ENCODE data around the gene CNPPD1. TPM values are rescaled to one million over a fixed set of nuclear protein-coding genes. Genes with fewer than 3 reads are reported as not detected.
A peak's percentile ranks its signal among the peaks of the same experiment; 100 is the strongest.

The CNPPD1 gene
- 55.8 TPM for total RNA-seq

DNA sequence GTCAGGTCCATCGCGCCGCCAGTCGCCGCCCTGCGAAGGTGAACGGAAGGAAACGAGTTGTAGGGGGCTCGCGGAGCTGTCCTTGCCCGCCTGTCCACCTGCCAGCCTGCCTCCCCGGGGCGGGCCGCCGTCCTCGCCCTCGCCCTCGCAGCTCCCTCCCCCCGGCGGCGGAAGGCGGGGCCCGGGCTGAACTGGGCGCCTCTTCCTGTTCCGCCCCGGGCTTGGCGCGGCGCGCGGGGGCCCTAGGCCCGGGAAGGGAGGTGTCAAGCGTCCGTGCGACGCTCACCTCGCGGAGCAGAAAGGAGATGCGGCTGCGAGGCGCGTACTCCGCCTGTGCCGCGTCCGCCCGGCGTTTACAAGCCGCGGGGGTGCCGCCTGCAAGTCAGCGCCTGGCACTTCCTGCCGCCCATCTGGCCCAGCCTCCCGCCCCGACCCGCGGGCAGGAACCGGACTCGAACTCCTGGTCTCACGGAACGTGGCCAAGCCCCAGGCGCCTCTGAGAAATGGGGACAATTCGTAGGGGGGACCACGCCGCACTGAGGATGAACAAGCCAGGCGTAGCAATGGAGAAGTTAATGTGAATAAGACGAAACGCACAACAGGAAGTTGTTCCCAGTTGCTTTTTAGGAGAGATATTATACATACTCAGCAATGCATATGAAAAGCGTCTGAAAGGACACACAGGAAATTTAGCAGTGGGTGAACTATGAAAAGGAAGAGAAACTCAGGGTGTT is at the start of gene CNPPD1:
Gene CNPPD1 (minus strand): TSS at position 108 of the 734 bp plus-strand sequence. CDS start 97 bp downstream, at position 11.
- intact Hi-C loops (cut with DNase I), result loop anchor here (5.0 kb wide), 1 partner anchor 40 kb away; the partner anchor contains the start of gene ABCB6
- DNase-seq (ENCODE audit: low spot score) (peak; percentile 94), ATAC-seq (peak; percentile 90)

GRCh38 chr2:219225350-219225749 is 48.6 kb upstream of the CNPPD1 start:
- DNase-seq (ENCODE audit: low spot score) (no peak), ATAC-seq (no peak)
- intact Hi-C loops (cut with DNase I), result no loop called here

GRCh38 chr2:219223831-219224610 is 47.3 kb upstream of the CNPPD1 start:
- DNase-seq (ENCODE audit: low spot score) (no peak), ATAC-seq (no peak)
- intact Hi-C loops (cut with DNase I), result no loop called here

GRCh38 chr2:219221957-219222518 is 45.3 kb upstream of the CNPPD1 start:
- intact Hi-C loops (cut with DNase I), result no loop called here
- DNase-seq (ENCODE audit: low spot score) (no peak), ATAC-seq (no peak)

DNA sequence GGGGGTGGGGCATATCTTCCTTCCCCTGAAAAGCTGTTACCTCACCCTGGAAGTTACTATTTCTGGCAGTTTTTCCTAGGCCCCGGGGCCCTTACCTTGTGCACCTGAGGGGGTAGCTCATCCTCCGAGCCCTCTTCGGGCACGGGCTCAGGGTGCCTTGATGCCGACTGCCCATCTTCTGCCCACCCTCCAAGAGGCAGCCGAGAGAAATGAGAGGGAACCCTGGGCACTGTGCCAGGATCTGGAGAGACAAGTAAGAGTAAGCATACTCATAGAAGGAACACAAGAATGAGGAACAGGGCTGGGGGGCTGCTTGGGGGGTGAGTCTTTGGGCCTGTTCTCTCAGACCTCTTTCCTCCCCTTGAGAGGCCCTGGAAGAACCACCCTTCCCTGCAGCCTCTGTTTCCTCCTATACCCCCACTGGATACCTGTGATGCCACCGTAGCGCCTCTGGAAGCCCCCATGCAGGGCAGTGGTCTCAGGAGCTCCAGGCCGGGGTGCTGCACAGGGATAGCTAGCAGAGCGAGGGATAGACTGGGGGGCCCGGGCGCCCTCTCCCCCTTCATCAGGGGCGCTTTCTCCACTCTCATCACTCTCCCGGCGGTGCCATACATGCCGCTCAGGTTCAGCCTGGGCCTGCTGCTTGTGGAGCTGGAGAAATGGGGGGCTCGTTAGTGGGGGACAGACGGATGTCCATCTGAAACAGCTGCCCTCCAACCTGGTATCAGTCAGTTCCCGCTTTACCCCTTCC is 44.1 kb upstream of the CNPPD1 start:
- intact Hi-C loops (cut with DNase I), result no loop called here
- ATAC-seq (no peak), DNase-seq (ENCODE audit: low spot score) (no peak)

DNA sequence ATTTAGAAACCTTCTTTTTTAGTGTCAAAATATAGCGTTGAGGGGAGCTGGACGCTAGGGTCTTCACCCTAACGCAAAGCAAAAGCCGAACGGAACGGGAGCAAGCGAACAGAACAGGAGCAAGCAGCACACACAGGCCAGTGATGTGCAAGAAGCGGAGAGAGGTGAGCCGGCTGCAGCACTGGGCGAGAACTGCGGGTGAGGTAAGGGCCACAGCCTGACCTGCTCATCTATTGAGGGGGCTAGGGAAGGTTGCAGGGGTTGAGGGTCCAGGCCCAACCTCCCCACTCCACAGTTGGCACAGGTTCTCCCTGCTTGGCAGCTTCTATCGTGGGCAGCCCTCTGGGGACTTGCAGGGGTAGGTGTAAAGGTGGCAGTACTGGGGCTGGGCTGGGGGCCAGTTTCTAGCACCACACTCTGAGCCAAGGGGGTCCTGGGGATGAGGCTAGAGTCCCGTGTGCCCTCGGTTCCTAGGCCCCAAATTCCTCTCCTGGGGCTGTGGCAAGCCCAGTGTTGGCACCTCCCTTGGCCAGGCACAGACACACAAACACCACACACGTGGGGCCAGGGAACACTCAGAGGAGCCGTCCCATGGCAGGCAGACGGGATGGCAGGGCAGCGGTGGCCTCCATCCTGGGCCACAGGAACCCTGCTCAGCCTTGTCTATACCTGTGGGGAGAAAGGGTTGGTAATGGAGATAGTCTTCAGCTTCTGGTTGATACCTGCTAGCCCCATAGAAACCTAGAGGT is 43.2 kb upstream of the CNPPD1 start:
- intact Hi-C loops (cut with DNase I), result loop anchor here (5.0 kb wide), 2 partner anchors 43 to 823 kb away; partner anchors contain the start of genes CNPPD1, CTDSP1 and RETREG2
- no peak for ATAC-seq
- no peak for DNase-seq (ENCODE audit: low spot score)

- ATAC-seq (peak; percentile 96), DNase-seq (ENCODE audit: low spot score) (peak; percentile 99)
- intact Hi-C loops (cut with DNase I), result loop anchor here (5.0 kb wide), 2 partner anchors 42 to 822 kb away; partner anchors contain the start of genes CNPPD1, CTDSP1 and RETREG2
Measured at GRCh38 chr2:219218732-219219701, 42.3 kb upstream of the CNPPD1 start, which contains the start of gene ABCB6. TSS of gene ABCB6 (minus strand) at chr2:219218958. CDS start at chr2:219218673, 285 bp downstream.

DNA sequence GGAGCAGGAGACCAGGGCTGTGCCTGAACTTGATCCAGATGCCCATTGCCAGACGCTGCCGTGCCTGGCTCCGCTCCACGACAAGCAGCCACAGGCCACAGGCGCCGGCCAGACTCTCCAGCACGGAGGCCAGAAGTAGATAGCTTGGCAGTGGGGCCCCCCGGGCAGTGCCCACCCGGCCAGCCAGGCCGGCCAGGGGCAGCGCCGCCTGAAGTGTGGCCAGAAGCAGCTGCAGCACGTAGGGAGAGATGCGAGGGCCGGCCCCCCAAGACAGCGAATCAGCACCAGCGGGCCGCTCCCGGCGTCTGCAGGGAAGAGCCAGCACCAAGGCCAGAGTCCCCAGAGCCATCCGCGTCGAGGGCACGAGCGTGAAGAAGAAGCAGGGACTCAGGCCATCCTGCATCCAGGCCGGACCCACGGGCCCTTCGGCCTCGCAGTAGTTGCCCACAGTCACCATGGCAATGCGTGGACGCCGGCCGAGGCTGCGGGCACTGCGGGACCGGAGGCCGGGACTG is 41.5 kb upstream of the CNPPD1 start:
- intact Hi-C loops (cut with DNase I), result loop anchor here (5.0 kb wide), 2 partner anchors 41 to 821 kb away; partner anchors contain the start of genes CNPPD1, CTDSP1 and RETREG2
- ATAC-seq, result peak; percentile 43
- peak; percentile 75 for DNase-seq (ENCODE audit: low spot score)

DNA sequence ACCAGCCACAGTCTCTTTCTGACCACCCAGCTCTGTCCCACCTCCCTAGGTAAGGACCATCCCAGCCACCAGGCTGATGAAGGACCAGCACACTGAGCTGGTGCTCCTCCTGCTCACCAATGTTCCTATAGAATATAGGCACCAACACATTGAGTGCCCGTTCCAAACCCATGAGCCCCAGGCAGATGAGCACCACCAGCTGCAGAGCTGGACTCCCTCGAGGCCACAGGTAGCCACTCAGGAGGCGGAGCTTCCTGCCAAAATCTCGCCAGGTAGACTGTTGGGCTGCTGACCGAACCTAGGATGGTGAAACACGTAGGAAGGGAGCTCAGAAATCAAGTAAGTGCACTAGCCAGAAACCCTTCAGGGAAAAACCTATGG is 39.8 kb upstream of the CNPPD1 start:
- intact Hi-C loops (cut with DNase I), result loop anchor here (5.0 kb wide), 2 partner anchors 39 to 819 kb away; partner anchors contain the start of genes CNPPD1, CTDSP1 and RETREG2
- no peak for ATAC-seq
- DNase-seq (ENCODE audit: low spot score), result no peak

DNA sequence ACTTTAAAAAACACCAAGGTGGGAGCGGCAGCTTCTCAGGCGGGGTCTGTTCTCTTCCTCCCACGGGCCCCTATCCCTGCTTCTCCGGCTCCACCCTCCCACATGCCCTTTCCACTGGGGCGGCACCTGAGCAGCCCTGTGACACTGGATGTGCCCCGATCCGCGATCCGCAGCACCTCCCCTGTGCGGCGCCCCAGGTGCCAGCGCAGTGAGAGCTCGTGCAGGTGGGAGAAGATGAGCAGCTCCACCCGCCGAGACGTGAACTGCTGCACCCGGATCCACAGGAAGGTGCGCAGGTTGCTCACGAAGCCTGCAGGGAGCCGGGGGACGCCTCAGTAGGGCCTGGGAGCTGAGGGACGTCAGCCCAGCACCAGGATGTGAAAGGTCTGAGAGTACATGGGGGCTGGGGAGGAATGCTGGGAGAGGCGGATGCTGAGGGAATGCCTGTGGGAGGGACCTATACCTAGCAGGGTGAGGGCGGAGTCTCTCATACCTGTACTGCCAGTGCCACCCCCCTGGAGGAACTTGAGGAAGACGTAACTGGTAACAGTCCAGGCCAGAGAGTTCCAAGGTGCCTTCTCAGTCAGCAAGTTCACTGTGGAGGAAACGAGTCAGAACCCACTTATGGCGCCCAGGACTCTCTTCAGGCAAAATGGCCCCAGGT is 39.3 kb upstream of the CNPPD1 start:
- ATAC-seq, result no peak
- intact Hi-C loops (cut with DNase I), result loop anchor here (5.0 kb wide), 2 partner anchors 39 to 819 kb away; partner anchors contain the start of genes CNPPD1, CTDSP1 and RETREG2
- DNase-seq (ENCODE audit: low spot score), result no peak

GRCh38 chr2:219214786-219215185 is 38.1 kb upstream of the CNPPD1 start:
- ATAC-seq, result no peak
- DNase-seq (ENCODE audit: low spot score), result no peak
- intact Hi-C loops (cut with DNase I), result loop anchor here (5.0 kb wide), 2 partner anchors 37 to 817 kb away; partner anchors contain the start of genes CNPPD1, CTDSP1 and RETREG2

DNA sequence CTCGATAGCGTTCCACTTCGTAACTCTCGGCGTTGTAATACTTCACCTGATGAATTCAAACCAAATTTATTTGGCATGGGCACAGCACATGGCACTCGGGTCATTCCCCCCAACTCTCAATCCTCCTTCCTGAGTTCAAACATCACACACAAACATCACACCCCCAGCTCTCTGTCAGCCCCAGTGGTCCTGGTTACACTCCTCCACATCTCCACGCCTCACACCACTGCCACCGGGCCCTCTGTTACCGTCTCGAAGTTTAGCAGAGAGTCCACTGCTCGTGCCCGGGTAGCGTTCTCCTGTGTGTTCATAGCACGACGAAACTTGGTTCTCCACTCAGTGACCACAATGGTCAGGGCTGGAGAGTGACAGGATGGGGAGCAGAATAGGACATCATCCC is 37.4 kb upstream of the CNPPD1 start:
- intact Hi-C loops (cut with DNase I), result no loop called here
- no peak for DNase-seq (ENCODE audit: low spot score)
- ATAC-seq, result no peak

DNA sequence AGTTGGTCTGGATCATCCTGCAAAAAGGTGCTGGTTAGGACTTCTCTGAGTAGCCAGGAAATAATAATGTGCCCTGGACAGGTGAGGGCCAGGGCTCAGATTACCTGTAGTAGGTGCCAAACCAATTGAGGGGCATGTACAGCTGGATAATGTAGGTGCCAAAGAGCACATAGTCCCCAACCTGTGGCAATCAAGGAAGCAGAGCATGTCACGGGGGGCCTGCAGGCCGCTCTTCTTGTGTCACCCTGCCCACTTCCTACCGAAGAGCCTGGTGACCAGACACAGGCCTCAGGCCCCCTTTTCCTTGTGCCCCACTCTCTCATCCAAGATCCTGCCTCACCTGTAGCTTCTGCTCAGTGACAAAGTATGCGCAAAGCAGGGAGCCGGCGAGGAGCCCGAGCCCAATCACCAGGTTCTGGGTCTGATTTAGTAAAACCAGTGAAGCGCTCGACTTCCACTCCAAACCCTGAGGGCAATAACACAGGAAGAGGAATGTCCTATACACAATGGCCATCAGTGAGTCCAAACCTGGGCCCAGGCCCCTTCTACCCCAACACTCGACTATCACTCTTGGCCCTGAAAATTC is 36.9 kb upstream of the CNPPD1 start:
- intact Hi-C loops (cut with DNase I), result no loop called here
- no peak for ATAC-seq
- DNase-seq (ENCODE audit: low spot score), result no peak

GRCh38 chr2:219213026-219213415 is 36.3 kb upstream of the CNPPD1 start:
- DNase-seq (ENCODE audit: low spot score), result no peak
- no peak for ATAC-seq
- intact Hi-C loops (cut with DNase I), result no loop called here

DNA sequence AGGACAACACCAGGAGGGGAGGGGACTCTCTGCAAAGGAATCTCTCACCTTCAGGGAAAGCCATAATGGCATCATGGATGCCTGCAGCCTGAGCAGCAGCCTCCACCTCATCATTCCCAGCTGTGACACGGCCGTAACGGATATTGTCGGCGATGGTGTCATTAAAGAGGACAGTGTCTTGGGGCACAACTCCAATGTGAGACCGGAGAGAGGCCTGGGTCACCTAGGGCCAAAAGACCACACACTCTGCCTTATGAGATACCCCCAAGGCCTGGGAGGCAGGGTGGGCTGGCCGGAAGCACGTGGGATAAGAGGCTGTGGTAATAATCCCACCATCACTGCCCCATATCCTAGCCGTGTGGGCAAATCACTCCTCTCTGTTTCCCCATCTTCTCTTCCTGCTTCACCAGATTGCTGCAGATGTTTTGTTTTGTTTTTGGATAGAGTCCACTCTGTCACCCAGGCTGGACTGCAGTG is 34.2 kb upstream of the CNPPD1 start:
- DNase-seq (ENCODE audit: low spot score) (no peak), ATAC-seq (no peak)
- intact Hi-C loops (cut with DNase I), result no loop called here

Data from sciatic nerve (tissue), 2 donors.